HG02852 (cell line): Measurements from ENCODE around the gene DBX1.

Experiments used
- ATAC-seq: cut with Tn5 transposase; IDR thresholded peaks from one replicate; pipeline ENCODE4 v1.9.1; 2021; ENCODE audit warnings: mild to moderate bottlenecking, moderate library complexity; ENCODE audit not compliant: unreplicated experiment

DBX1 gene

DNA sequence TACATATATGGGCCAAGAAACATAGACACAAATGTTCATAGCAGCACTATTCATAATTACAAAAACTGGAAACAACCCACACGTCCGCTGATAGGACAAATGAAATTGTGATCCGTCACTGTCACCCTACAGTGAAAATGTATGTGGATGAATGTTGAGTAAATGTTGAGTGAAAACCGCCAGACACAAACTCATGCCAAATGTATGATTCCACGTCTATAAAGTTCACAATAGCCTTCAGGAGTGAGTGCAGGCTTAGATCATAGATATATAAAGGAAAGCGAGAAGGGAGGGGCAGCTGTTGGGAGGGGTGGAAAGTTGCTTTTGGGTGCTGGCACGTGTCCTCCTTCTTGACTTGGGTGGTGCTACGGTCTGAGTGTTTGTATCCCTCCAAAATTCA is 33.6 kb downstream of the DBX1 start:
- no peak for ATAC-seq

DNA sequence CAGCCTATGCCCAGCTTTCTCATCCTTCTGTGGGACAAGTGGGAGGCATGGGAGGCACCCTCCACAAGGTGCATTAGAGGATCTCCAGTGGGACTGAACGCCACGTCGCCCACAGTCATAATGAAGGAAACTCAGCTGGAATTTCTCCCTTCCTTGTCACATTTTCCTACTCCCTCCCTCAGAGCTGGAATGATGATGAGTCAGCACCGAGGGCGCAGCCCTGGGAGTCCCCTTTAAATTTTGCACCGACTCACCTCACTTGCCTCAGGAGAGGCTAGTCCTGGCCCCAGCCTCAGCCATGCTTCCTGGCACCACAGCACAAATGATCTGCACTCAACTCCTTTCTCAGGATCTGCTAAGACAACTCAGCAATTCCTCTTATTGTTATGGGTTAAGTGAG is 34.3 kb downstream of the DBX1 start:
- ATAC-seq, result no peak

DNA sequence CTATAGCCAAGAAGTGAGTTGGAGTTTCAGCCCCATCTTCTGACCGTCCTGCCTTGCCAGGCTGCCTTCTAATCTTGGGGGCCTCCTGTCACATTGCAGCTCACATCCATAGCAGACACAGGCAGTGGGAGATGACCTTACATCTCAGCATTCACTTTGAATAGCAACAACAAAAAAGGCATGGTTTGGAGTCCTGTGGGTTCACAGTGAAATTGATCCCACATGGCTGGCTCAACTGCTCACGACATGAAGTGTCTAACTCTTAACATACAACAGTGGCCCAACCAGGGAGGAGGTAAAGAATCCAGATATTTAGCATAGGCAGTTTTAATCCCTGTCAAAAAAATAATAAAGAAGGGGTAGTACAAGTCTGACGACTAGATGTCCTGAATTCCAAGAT is 38.1 kb downstream of the DBX1 start:
- no peak for ATAC-seq

DNA sequence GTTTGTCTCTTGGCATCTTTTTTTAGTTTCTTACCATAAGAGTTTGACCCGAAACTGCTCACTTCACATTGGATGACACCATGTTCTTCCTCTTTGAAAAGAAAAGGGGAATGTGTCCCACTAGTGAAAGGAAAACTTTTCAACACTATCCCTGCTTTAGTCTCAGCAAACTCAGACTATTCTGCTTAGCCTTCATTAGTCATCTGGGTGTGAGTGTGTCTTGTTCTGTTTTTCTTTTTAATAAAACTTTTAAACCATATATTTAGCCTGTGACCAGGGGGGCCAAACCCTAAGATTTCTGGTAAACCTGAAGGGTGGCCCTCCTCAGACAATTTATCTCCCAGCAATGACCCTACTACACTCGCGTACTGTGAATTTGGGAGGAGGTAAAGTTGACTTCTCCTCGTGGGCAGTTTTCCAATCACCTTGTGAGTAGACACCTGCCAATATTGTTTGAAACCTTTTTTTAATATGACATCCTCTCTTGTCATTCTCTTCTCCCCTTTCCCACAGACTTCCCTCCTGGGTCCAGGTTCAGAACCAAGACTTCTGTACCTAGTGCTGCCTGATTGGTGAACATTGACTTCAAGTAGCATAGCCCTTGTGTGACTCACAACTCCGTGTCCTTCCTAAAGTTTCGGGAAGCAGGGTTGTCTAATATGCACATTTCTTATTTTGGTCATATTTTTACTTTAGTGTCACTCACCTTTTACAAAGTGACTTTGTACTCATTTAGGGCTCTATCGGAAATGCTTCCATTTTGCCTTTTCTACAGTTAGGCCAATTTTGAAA is 39.9 kb downstream of the DBX1 start:
- ATAC-seq, result no peak

DNA sequence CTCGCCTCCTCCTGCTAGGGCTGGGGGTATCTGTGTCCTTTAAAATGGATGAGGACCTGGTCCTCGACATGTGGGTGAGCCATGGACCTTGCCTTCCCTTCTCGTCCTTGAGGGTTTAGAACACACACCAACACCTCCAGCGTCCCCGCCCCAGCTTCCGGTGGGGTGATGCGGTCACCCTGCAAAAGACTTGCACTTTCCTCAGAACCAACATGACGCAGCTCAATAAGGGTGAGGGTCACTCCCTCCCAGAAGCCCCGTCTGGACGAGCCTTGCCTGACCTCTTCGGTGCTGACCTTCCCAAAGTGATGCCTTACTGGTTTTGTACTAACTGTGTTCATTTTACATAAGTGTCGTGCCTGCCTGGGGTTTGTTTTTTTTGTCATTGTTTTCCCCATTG is 41.0 kb downstream of the DBX1 start:
- ATAC-seq, result no peak

DNA sequence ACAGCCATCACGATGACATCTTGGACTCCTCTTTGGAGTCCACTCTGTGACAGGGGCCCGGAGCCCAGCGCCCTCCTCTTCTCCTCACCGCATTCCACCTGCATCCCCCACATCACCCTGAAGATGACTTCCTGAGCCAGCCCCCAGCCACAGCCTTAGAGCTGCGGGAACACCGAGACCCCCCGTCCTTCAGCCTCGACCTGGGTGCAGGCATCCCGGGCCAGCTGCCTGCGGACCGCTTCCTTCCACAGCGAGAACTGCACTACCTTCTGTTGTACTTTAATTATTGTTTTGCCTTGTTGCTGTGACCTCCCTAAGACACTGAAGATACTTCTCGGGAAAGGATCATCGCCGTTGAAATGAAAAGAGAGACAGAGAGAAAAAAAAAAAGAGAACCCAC is 42.1 kb downstream of the DBX1 start:
- ATAC-seq, result no peak

DNA sequence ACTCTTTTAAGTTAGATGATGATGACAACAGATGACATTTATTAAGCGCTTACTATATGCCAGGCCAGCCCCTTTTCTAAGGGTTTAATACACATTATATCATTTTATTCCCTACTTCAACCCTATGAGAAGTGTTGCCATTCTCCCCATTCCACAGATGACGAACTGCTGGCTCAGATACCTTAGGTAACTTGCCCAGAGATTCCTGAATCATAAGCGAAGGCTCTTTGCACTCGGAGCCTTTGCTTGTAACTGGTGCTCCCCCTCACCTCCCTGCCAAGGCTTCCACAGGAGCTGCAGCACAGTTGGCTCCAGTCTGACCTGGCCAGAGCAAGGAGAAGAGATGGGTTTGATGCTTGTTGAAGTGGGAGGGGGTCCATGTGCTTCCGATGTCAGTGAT is 43.0 kb downstream of the DBX1 start:
- no peak for ATAC-seq

DNA sequence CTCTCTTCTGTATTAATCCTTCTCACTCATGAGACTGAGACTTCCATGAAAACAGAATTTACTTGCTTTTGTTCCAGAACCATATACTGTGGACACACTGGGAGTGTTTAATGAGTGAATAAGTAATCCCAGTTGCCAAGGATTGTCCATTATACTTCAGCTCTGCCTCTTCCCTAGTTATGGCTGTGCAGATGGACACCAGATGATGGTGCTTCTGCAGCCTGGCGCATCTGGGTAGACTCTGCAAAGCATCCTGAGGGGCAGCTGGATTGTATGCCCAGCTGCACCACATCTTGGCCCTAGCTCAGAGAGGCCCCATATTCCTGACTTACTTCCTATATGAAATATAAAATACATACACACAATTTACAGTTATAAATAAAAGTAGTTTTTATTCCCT is 43.5 kb downstream of the DBX1 start:
- no peak for ATAC-seq

DNA sequence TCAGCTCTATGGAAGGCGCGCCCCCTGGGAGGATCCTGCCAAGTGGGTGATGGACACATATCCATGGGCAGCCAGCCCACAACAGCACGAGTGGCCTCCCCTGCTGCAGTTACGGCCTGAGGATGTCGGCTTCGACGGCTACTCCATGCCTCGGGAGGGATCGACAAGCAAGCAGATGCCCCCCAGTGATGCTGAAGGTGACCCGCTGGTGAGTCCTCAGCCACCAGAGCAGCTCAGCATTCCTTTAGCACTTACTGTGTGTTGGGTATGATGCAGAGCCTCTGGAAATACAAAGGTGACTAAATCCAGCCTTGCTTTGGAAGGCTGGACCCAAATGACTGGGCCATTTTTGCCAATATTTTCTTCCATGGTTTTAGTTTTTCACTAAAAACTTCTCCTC is 45.7 kb downstream of the DBX1 start:
- no peak for ATAC-seq

DNA sequence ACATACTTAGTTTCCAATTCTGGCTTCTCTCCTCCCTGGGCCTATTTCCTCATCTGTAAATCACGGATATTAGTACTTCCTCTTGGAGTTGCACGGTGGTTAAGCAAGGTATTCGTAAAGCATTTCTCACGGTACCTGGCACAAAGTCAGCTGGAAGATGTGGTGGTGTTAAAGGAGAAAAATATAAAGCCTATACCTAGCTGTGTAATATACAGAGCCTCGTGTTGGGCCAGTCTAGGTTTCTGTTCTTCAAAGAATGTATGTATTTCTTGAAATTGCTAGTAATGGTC is 47.2 kb downstream of the DBX1 start:
- no peak for ATAC-seq

DNA sequence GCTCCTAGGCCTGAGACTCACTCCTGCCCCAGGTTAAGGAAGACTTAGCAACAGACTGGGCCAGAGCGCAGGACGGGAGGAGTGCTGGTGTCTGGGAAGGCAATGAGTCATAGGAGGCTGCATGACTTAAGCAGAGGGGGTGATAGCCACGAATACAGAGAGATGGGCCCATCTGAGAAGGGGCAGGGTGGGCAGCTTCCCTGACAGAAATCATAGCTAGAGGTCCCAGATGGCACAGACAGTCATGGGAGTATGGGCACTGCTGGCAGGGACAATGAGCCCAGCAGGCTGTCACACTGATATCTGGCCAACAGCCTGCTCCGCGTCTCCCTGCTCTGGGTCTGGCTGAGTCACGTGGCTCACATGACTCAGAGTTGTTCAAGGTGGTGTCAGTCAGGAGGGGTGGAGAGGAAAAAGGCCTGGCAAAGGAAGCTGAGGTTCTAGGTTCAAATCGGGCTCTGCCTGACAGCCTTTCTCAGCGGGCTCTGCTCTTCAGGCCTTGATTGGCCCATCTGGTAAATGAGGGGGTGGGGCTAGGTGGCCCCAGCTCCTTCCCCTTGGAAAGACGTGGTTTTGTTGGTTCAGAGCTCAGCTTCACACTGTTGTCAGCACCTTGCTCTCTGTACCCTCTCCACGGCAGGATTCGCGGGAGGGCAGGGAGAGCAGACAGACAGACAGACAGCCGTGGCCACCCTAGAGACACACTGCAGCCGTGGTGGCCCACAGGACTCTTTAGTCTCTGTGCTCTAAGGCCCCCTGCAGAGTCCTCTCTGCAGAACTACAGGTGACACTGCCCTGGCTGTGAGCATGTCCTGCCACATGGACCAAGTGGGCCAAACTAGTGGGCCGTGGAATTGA is 47.8 kb downstream of the DBX1 start:
- ATAC-seq, result no peak

DNA sequence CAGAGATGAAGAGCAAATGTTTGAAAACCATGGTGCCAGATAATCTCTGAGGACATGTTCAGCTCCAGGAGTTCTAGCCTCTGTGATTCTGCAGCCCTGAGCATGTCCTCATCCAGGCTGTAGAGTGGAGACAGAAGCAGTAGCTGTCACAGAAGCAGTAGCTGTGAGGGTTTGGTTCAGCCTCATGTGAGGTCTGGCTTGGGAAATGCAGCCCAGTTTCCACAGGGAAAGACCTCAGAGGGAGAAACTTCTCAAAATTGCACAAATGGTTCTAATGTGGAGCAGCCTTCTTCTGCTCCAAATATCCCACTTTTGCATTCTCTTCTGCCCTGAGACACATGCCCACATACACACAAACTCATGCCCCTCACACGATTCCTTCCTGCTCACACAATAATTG is 48.4 kb downstream of the DBX1 start:
- ATAC-seq, result no peak

DNA sequence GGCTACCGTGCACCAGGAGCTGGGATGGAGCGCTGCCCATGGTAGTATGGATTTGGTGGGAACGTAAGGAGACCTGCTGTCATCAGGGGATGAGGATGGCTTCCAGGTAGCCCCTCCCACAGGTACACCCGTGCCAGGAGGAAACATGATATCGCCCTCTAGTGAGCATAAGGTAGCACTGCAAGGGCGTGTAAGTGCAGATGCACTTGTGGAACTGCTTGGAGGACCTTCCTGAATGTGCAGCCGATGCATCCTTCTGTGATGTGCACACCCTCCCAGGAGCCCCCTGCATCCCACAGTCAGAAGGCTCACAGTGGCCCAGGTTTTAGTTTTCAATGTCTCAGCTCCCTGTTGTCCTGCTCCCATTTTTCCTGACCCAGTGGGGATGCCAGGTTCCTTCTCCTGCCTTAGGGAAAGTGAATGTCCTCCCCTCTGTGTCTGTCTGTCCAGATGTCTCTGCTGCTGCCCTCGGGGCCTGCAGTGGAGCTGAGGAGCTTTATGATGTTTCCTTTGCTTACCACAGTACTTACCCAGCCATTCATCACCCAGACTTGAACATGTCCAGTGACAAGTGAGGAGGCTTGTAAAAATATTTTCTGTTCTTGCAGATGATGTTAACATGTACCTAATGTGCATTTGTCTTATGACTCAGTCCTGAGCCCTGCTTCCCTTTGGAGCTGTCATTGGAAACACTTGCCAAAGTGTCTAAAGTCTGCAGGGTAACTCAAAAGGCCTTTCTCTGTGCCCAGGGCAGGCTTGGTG is 49.2 kb downstream of the DBX1 start:
- ATAC-seq, result peak; percentile 89

DNA sequence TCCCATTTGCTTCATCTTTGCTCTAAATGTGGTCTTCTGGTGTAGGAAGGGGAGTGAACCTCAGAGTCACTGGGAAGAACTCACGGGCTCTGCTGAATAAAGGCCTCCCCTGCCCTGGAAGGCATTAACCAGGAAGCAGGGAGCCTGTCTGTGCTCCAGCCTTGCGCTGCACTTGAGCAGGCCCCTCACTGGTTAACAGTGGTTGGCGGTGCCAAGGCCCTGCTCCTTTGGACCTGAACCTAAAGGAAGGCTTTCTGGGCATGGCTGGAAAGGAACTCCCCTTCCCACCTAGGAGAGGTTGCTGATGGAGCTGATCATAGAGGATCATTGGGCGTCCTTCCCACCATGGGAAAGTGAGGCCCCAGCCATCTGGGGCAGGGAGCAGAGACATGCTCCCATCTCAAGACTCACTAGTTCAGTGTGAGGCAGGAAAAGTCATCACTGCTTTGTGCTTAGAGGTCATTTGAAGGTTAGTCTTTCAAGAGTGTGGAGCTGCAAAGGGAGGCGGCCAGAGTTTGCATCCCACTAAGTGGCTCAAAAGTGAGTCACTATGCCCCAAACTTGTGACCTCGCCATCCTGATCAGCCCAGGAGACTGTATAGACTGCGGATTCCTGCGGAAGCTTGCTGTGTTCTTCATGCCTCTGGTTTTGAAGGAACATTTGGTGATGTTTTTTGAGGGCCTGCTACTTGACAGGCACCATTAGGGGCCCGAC is 50.4 kb downstream of the DBX1 start:
- ATAC-seq, result no peak
